Activated CD4-positive, alpha-beta T cell treated with anti-CD3 and anti-CD28 coated beads for 4 hours (primary cell): ENCODE measurements around the gene ORC3.

ENCODE experiments used
- DNase-seq, 2 donors: peaks; one replicate each; pipeline ENCODE4 v3.0.0-alpha.2; 2020

Gene ORC3

GRCh38 chr6:87589693-87590416 is at the start of gene ORC3, which contains the start of gene RARS2:
Gene ORC3, plus strand, starts transcription at chr6:87590135. Its CDS starts 34 bp downstream, at chr6:87590169.
Gene RARS2, minus strand, starts transcription at chr6:87589987. Its CDS starts 30 bp downstream, at chr6:87589957.
- DNase-seq = peak; percentile 89 to 91

GRCh38 chr6:87540539-87540938 is 49.4 kb upstream of the ORC3 start:
- DNase-seq = no peak

GRCh38 chr6:87541041-87541440 is 48.9 kb upstream of the ORC3 start:
- no peak for DNase-seq

- no peak for DNase-seq
Observed at GRCh38 chr6:87541744-87542143, 48.2 kb upstream of the ORC3 start.

GRCh38 chr6:87543696-87544473 is 46.0 kb upstream of the ORC3 start:
- DNase-seq = no peak

- DNase-seq = no peak
Observed at GRCh38 chr6:87544474-87544735, 45.5 kb upstream of the ORC3 start.

GRCh38 chr6:87551799-87552198 is 38.1 kb upstream of the ORC3 start:
- no peak for DNase-seq

- no peak for DNase-seq
Observed at GRCh38 chr6:87553159-87553765, 36.7 kb upstream of the ORC3 start.

- DNase-seq = no peak
Observed at GRCh38 chr6:87555506-87555905, 34.4 kb upstream of the ORC3 start.

- no peak for DNase-seq
Observed at GRCh38 chr6:87558446-87558845, 31.5 kb upstream of the ORC3 start.

- DNase-seq = no peak
Observed at GRCh38 chr6:87561017-87561416, 28.9 kb upstream of the ORC3 start.

GRCh38 chr6:87572021-87572420 is 17.9 kb upstream of the ORC3 start:
- no peak for DNase-seq

- no peak for DNase-seq
Observed at GRCh38 chr6:87572883-87573282, 17.1 kb upstream of the ORC3 start.

- DNase-seq = no peak
Observed at GRCh38 chr6:87573307-87574024, 16.5 kb upstream of the ORC3 start.

GRCh38 chr6:87574237-87574804 is 15.6 kb upstream of the ORC3 start:
- DNase-seq = no peak

GRCh38 chr6:87575423-87575822 is 14.5 kb upstream of the ORC3 start:
- no peak for DNase-seq

GRCh38 chr6:87583822-87584221 is 6.1 kb upstream of the ORC3 start:
- DNase-seq = no peak

- DNase-seq = no peak
Observed at GRCh38 chr6:87586371-87587077, 3.4 kb upstream of the ORC3 start.

GRCh38 chr6:87588756-87589407 is 1.1 kb upstream of the ORC3 start:
- DNase-seq = no peak

- no peak for DNase-seq
Observed at GRCh38 chr6:87590417-87590880, 514 bp downstream of the ORC3 start.

GRCh38 chr6:87590990-87591389 is 1.1 kb downstream of the ORC3 start:
- DNase-seq = no peak

- DNase-seq = no peak
Observed at GRCh38 chr6:87600576-87600975, 10.6 kb downstream of the ORC3 start.
